ENCODE data around the gene PRDX5. TPM values are rescaled to one million over a fixed set of nuclear protein-coding genes. Genes with fewer than 3 reads are reported as not detected.

The PRDX5 gene
- total RNA-seq, 1 donor, result 257 TPM

GRCh38 chr11:64284962-64285884 is 32.7 kb upstream of the PRDX5 start, which contains the start of gene GPR137:
Gene GPR137 (plus strand): TSS chr11:64285848. CDS start chr11:64286525, 677 bp downstream.
- DNase-seq (ENCODE audit: low read depth), result peak; percentile 68
- TF ChIP-seq CTCF (IDR thresholded peaks at IDR 0.05; ENCODE audit: insufficient read depth, low read length), result no peak

GRCh38 chr11:64285885-64286800 is 31.8 kb upstream of the PRDX5 start:
- no peak for TF ChIP-seq CTCF (IDR thresholded peaks at IDR 0.05; ENCODE audit: insufficient read depth, low read length)
- H3K4me3 ChIP-seq (ENCODE audit: low read depth, low read length), result peak overlapping the region; percentile 87
- DNase-seq (ENCODE audit: low read depth), result no peak

More at GRCh38 chr11:64284962-64285884, 32.7 kb upstream of the PRDX5 start, which contains the start of gene GPR137:
- peak within 1 kb of the TSS; percentile 87 for H3K4me3 ChIP-seq (ENCODE audit: low read depth, low read length)

- TF ChIP-seq CTCF (IDR thresholded peaks at IDR 0.05; ENCODE audit: insufficient read depth, low read length), result no peak
- DNase-seq (ENCODE audit: low read depth), result no peak
- no peak overlapping the region for H3K4me3 ChIP-seq (ENCODE audit: low read depth, low read length)
These were observed 31.1 kb upstream of the PRDX5 start for GRCh38 chr11:64286801-64287159.

GRCh38 chr11:64287676-64288352 is 30.1 kb upstream of the PRDX5 start:
- no peak overlapping the region for H3K4me3 ChIP-seq (ENCODE audit: low read depth, low read length)
- no peak for TF ChIP-seq CTCF (IDR thresholded peaks at IDR 0.05; ENCODE audit: insufficient read depth, low read length)
- no peak for DNase-seq (ENCODE audit: low read depth)

GRCh38 chr11:64288353-64288750 is 29.6 kb upstream of the PRDX5 start:
- DNase-seq (ENCODE audit: low read depth), result no peak
- TF ChIP-seq CTCF (IDR thresholded peaks at IDR 0.05; ENCODE audit: insufficient read depth, low read length), result no peak
- no peak overlapping the region for H3K4me3 ChIP-seq (ENCODE audit: low read depth, low read length)

DNA sequence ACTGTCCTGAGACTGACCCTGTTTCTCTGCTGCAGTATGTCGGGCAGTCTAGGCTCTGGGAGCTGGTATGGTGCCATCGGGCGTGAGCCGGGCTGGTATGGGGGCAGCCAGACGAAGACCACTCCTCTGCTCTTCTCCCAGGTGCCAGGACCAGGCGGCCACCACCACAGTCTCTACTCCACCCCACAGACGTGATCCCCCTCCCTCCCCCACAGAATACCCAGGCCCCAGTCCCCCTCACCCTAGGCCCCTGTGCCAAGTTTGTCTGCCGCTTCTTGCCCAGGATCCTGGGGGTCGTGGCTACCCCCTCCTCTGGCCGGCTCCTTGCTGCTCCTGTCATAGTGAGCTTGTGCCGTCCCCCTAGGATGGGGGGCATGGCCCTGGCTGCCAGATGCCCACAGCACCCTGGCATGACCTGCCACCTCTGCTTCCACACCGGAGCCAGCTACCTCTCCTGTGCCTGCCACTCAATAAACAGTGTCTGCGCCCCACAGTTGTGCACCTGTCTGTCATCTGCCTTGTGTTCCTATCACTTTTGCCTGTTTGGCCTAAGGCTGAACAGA is 28.8 kb upstream of the PRDX5 start:
- DNase-seq (ENCODE audit: low read depth), result no peak
- no peak for TF ChIP-seq CTCF (IDR thresholded peaks at IDR 0.05; ENCODE audit: insufficient read depth, low read length)
- no peak overlapping the region for H3K4me3 ChIP-seq (ENCODE audit: low read depth, low read length)

All from fibroblast of the aortic adventitia (primary cell).